K562 (cell line): ENCODE data around the gene CLDN1. TPM values are rescaled to one million over a fixed set of nuclear protein-coding genes. Genes with fewer than 3 reads are reported as not detected.

ENCODE experiments used
- FOXP4 ChIP-seq: sonication (generic); formaldehyde crosslinking; IDR thresholded peaks from 2 replicates; pipeline ENCODE4 v1.8.0; 2022; ENCODE audit warnings: mild to moderate bottlenecking, missing genetic modification reagents, borderline replicate concordance
- POLR2AphosphoS2 ChIP-seq: IDR thresholded peaks from 2 replicates; pipeline ENCODE4 v1.6.1; 2012; ENCODE audit warnings: low read length, improper control_type of control experiment
- TCF7L2 ChIP-seq: fragments of 150-350 bp; IDR thresholded peaks from 2 replicates; pipeline ENCODE4 v1.6.1; 2016; ENCODE audit warnings: low read depth, mild to moderate bottlenecking, low read length, moderate library complexity
- ZNF407 ChIP-seq: fragments of 450-650 bp; IDR thresholded peaks from 2 replicates; pipeline ENCODE4 v1.6.1; 2016; ENCODE audit warnings: low read depth
- polyA plus RNA-seq, 8 experiments: library from polyadenylated mRNA; depleted of rRNA in 4 of 8; stranded (reverse) in 5 of 8; unstranded in 3 of 8; fragments of >200 nt; fragmentation: Nextera tagmentation in 2 of 8; fragmentation: Illumina TruSeq in 1 of 8; extraction: Ambion mirVana in 2 of 8; extraction: Trizol in 1 of 8; gene quantifications; 2 replicates each; pipeline versions ENCODE4 v1.2.1 to v1.2.3, GENCODE V29; 2011 to 2014; ENCODE audit warnings: inconsistent platforms in 1 of 8, missing spikeins in 1 of 8
- total RNA-seq, 7 experiments: library from RNA; depleted of rRNA in 6 of 7; stranded (reverse); fragments of >200 nt in 6 of 7; fragmentation: Illumina TruSeq in 2 of 7; extraction: Trizol in 2 of 7; gene quantifications; 2 replicates each; pipeline versions ENCODE4 v1.2.1 to v1.2.3, GENCODE V29; 2011 to 2021; ENCODE audit warnings: low replicate concordance in 1 of 7
- TF ChIP-seq, protein P1 (sequence below): fragments of 450-650 bp; IDR thresholded peaks from 2 replicates; pipeline ENCODE4 v1.6.1; 2016; ENCODE audit warnings: mild to moderate bottlenecking, moderate library complexity

The CLDN1 gene
- total and polyA plus RNA-seq, 9 of the 15 experiments (the other 6 are each of a cell fraction or from before 2014, with no cell fraction given), result 0.16 TPM; not detected in 8

GRCh38 chr3:190302212-190302867 lies 19.9 kb downstream of the CLDN1 start (continued):
- TF ChIP-seq, protein P1, sequence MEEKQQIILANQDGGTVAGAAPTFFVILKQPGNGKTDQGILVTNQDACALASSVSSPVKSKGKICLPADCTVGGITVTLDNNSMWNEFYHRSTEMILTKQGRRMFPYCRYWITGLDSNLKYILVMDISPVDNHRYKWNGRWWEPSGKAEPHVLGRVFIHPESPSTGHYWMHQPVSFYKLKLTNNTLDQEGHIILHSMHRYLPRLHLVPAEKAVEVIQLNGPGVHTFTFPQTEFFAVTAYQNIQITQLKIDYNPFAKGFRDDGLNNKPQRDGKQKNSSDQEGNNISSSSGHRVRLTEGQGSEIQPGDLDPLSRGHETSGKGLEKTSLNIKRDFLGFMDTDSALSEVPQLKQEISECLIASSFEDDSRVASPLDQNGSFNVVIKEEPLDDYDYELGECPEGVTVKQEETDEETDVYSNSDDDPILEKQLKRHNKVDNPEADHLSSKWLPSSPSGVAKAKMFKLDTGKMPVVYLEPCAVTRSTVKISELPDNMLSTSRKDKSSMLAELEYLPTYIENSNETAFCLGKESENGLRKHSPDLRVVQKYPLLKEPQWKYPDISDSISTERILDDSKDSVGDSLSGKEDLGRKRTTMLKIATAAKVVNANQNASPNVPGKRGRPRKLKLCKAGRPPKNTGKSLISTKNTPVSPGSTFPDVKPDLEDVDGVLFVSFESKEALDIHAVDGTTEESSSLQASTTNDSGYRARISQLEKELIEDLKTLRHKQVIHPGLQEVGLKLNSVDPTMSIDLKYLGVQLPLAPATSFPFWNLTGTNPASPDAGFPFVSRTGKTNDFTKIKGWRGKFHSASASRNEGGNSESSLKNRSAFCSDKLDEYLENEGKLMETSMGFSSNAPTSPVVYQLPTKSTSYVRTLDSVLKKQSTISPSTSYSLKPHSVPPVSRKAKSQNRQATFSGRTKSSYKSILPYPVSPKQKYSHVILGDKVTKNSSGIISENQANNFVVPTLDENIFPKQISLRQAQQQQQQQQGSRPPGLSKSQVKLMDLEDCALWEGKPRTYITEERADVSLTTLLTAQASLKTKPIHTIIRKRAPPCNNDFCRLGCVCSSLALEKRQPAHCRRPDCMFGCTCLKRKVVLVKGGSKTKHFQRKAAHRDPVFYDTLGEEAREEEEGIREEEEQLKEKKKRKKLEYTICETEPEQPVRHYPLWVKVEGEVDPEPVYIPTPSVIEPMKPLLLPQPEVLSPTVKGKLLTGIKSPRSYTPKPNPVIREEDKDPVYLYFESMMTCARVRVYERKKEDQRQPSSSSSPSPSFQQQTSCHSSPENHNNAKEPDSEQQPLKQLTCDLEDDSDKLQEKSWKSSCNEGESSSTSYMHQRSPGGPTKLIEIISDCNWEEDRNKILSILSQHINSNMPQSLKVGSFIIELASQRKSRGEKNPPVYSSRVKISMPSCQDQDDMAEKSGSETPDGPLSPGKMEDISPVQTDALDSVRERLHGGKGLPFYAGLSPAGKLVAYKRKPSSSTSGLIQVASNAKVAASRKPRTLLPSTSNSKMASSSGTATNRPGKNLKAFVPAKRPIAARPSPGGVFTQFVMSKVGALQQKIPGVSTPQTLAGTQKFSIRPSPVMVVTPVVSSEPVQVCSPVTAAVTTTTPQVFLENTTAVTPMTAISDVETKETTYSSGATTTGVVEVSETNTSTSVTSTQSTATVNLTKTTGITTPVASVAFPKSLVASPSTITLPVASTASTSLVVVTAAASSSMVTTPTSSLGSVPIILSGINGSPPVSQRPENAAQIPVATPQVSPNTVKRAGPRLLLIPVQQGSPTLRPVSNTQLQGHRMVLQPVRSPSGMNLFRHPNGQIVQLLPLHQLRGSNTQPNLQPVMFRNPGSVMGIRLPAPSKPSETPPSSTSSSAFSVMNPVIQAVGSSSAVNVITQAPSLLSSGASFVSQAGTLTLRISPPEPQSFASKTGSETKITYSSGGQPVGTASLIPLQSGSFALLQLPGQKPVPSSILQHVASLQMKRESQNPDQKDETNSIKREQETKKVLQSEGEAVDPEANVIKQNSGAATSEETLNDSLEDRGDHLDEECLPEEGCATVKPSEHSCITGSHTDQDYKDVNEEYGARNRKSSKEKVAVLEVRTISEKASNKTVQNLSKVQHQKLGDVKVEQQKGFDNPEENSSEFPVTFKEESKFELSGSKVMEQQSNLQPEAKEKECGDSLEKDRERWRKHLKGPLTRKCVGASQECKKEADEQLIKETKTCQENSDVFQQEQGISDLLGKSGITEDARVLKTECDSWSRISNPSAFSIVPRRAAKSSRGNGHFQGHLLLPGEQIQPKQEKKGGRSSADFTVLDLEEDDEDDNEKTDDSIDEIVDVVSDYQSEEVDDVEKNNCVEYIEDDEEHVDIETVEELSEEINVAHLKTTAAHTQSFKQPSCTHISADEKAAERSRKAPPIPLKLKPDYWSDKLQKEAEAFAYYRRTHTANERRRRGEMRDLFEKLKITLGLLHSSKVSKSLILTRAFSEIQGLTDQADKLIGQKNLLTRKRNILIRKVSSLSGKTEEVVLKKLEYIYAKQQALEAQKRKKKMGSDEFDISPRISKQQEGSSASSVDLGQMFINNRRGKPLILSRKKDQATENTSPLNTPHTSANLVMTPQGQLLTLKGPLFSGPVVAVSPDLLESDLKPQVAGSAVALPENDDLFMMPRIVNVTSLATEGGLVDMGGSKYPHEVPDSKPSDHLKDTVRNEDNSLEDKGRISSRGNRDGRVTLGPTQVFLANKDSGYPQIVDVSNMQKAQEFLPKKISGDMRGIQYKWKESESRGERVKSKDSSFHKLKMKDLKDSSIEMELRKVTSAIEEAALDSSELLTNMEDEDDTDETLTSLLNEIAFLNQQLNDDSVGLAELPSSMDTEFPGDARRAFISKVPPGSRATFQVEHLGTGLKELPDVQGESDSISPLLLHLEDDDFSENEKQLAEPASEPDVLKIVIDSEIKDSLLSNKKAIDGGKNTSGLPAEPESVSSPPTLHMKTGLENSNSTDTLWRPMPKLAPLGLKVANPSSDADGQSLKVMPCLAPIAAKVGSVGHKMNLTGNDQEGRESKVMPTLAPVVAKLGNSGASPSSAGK, result no peak
- TF ChIP-seq TCF7L2, result no peak
- no peak for TF ChIP-seq FOXP4
- no peak for TF ChIP-seq POLR2AphosphoS2
- TF ChIP-seq ZNF407, result no peak
